ENCODE results near the gene C1QTNF3.

GRCh38 chr5:34005681-34006080, 37.3 kb downstream of the C1QTNF3 start:
- TF ChIP-seq ZBTB1 (tag by site-specific recombination; IDR thresholded peaks at IDR 0.05) (no peak), CTCF (tag by site-specific recombination; IDR thresholded peaks at IDR 0.05) (no peak), ZNF514 (tag by site-specific recombination; IDR thresholded peaks at IDR 0.05) (no peak), ZNF248 (tag by site-specific recombination; IDR thresholded peaks at IDR 0.05) (no peak), ZFP41 (tag by site-specific recombination; IDR thresholded peaks at IDR 0.05; ENCODE audit: borderline replicate concordance) (no peak), MZF1 (tag by site-specific recombination; IDR thresholded peaks at IDR 0.05; ENCODE audit: borderline replicate concordance) (no peak), ZNF777 (tag by site-specific recombination; IDR thresholded peaks at IDR 0.05; ENCODE audit: borderline replicate concordance) (no peak), ZNF133 (tag by site-specific recombination; IDR thresholded peaks at IDR 0.05) (no peak), SP7 (tag by site-specific recombination; IDR thresholded peaks at IDR 0.05) (no peak), ZNF175 (tag by site-specific recombination; IDR thresholded peaks at IDR 0.05) (no peak), ZBTB8A (tag by site-specific recombination; IDR thresholded peaks at IDR 0.05) (no peak)
